Stomach smooth muscle (tissue), 2 donors: ENCODE measurements around the gene YES1.

Source experiments
- H3K27ac ChIP-seq: one replicate; pipeline ENCODE4 v1.7.0; 2013; ENCODE audit warnings: mild to moderate bottlenecking, low read length, inconsistent platforms
- H3K27me3 ChIP-seq, 2 donors: one replicate each; pipeline ENCODE4 v1.7.0; 2013; ENCODE audit warnings: low read length in 2 of 2; ENCODE audit not compliant: insufficient read depth in 2 of 2, control insufficient read depth in 1 of 2
- H3K36me3 ChIP-seq, 2 donors: one replicate each; pipeline ENCODE4 v1.7.0; 2013; ENCODE audit warnings: low read length in 2 of 2; ENCODE audit not compliant: control insufficient read depth in 2 of 2, insufficient read depth in 2 of 2
- H3K4me1 ChIP-seq: one replicate; pipeline ENCODE4 v1.7.0; 2013; ENCODE audit warnings: low read length; ENCODE audit not compliant: control insufficient read depth, insufficient read depth
- H3K4me3 ChIP-seq, 2 donors: one replicate each; pipeline ENCODE4 v1.7.0; 2013; ENCODE audit warnings: low read length in 2 of 2
- H3K9ac ChIP-seq, 2 donors: one replicate each; pipeline ENCODE4 v1.7.0; 2013; ENCODE audit warnings: low read length in 2 of 2, mild to moderate bottlenecking in 1 of 2
- H3K9me3 ChIP-seq, 2 donors: one replicate each; pipeline ENCODE4 v1.7.0; 2013; ENCODE audit warnings: low read length in 2 of 2; ENCODE audit not compliant: control insufficient read depth in 2 of 2
- donor health status: healthy.
- donor health status: Pancreatic carcinoma.

YES1 gene

DNA sequence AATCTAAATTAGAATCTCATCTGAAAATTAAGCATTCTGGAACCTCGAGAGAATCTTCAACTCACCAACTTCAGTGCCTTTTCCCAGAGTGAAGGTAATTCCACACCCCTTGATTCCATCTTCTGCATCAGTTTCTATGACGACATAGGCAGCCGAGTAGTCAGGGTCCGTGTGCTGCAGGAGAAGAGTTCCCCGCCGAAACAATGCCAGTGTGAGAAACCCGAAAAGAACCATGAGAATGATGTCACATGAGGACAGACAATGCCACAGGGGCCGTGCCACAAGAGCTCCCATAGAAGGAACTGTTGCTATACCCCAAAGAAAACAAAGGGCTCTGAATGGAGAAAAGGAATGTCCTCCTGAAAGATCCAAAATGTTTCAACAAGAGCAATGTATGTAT lies 105.6 kb downstream of the YES1 start:
- peaks cover 23% of the 10 kb centered on the region for H3K4me1 ChIP-seq
- H3K27ac ChIP-seq = no peak overlapping the region

GRCh38 chr18:703213-703967 lies 108.7 kb downstream of the YES1 start:
- peaks cover 12% of the 10 kb centered on the region for H3K4me1 ChIP-seq
- H3K27me3 ChIP-seq = no peaks in the 10 kb centered on the region
- H3K4me3 ChIP-seq = peak overlapping the region; percentile 46 to 49
- H3K9ac ChIP-seq = peak overlapping the region in 1 of 2 donors; percentile 41
- H3K27ac ChIP-seq = peak overlapping the region; percentile 13
- no peaks in the 10 kb centered on the region for H3K9me3 ChIP-seq
- peaks cover 0 to 5% of the 10 kb centered on the region in 2 donors for H3K36me3 ChIP-seq

More for the DNA sequence above, 105.6 kb downstream of the YES1 start:
- Histone ChIP-seq H3K36me3 (peaks cover 0 to 10% of the 10 kb centered on the region in 2 donors), H3K9ac (no peak overlapping the region), H3K27me3 (no peaks in the 10 kb centered on the region), H3K4me3 (no peak overlapping the region), H3K9me3 (no peaks in the 10 kb centered on the region)

DNA sequence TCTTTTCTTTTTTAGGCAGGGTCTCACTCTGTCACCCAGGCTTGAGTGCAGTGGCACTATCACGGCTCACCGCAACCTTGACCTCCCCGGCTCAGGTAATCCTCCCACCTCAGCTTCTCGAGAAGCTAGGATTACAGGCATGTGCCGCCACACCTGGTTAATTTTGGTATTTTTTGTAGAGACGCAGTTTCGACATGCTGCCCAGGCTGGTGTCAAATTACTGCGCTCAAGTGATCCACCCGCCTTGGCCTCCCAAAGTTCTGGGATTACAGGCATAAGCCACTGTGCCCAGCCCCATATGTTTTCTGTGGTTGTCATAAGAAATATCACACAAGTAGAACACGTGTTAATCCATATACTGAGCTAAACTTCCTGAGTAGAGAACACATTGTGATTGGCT lies 114.2 kb downstream of the YES1 start:
- H3K9ac ChIP-seq = no peak overlapping the region
- no peaks in the 10 kb centered on the region for H3K9me3 ChIP-seq
- peaks cover 10% of the 10 kb centered on the region for H3K4me1 ChIP-seq

DNA sequence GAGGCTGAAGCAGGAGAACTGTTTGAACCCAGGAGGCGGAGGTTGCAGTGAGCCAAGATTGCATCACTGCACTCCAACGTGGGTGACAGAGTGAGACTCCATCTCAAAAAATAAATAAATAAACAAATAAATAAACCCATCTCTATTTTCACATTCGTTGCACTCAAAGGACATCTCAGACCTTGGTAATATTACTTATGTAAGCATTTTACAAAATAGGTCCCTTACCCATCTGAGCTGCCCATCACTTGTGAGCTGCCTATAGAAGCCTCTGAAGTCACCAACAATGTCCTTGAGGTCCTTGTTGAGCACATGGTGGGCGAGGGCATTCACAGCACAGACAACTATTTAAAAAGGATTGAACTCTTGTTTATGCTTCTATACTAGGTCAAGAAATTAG lies 115.0 kb downstream of the YES1 start:
- peaks cover 4 to 8% of the 10 kb centered on the region in 2 donors for H3K36me3 ChIP-seq
- H3K27ac ChIP-seq = no peak overlapping the region
- no peak overlapping the region for H3K4me3 ChIP-seq
- peaks cover 9% of the 10 kb centered on the region for H3K4me1 ChIP-seq
- no peaks in the 10 kb centered on the region for H3K9me3 ChIP-seq
- no peak overlapping the region for H3K9ac ChIP-seq
- H3K27me3 ChIP-seq = no peaks in the 10 kb centered on the region

More for the DNA sequence above, 114.2 kb downstream of the YES1 start:
- Histone ChIP-seq H3K4me3 (no peak overlapping the region), H3K27me3 (no peaks in the 10 kb centered on the region), H3K36me3 (peaks cover under 1 to 4% of the 10 kb centered on the region in 2 donors), H3K27ac (no peak overlapping the region)

DNA sequence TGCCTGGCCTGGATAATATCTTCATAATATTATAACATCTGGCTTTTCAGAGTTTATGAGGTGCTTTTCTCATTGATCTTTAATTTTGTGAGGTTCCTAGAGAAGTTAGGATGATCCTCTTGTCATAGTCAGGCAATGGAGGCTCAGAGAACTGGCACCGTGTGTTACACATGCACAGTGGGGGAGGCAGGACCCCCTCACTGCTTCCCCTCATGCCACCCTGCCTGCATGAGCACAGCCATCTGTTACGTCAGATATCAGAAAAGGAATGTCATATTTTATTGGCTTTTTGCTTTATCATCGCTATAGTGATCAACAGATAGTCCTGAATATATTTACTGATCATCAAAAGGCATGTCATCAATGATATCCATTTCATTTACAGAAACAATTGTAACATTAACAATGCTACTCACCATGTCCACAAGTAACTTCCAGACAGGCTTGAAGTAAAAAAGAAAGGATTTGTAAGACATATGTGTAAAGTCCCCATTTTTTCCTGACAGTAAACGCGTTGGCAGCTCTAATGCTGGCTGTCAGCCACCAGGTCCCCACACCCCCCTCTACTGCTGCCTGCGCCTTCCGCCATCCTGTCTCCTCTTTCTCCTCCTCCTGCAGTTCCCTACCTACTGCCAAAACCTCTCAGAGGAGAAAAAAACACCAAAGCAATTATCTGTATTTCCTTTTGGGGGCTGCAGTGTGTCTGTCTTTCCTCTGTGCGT lies 118.4 kb downstream of the YES1 start:
- H3K36me3 ChIP-seq = peaks cover 10 to 21% of the 10 kb centered on the region in 2 donors
- H3K9ac ChIP-seq = no peak overlapping the region
- peaks cover 9% of the 10 kb centered on the region for H3K4me1 ChIP-seq
- no peak overlapping the region for H3K4me3 ChIP-seq
- no peaks in the 10 kb centered on the region for H3K27me3 ChIP-seq
- no peaks in the 10 kb centered on the region for H3K9me3 ChIP-seq
- H3K27ac ChIP-seq = no peak overlapping the region

DNA sequence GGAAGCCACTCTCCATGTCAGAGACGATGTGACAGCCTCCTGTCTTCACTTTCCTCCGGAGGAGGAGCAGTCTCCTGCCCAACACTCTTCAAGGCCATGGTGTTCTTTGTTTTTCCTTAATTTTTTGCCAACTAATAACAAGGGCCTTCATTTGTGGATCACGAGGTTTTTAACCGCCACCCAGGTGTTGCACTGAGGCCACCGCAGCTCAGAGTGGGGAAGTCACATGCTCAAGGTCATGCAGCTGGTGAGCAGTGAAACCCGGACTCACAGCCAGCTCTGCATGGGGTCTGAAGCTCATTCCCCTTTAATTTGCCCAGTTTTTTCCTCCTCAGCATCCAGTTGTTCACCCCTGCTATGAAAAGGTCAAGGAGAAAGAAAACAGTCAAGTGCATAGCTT lies 119.2 kb downstream of the YES1 start:
- Histone ChIP-seq H3K27ac (no peak overlapping the region), H3K9me3 (no peaks in the 10 kb centered on the region), H3K4me3 (no peak overlapping the region), H3K4me1 (peaks cover 9% of the 10 kb centered on the region), H3K36me3 (peaks cover 10 to 22% of the 10 kb centered on the region in 2 donors), H3K9ac (no peak overlapping the region), H3K27me3 (no peaks in the 10 kb centered on the region)

DNA sequence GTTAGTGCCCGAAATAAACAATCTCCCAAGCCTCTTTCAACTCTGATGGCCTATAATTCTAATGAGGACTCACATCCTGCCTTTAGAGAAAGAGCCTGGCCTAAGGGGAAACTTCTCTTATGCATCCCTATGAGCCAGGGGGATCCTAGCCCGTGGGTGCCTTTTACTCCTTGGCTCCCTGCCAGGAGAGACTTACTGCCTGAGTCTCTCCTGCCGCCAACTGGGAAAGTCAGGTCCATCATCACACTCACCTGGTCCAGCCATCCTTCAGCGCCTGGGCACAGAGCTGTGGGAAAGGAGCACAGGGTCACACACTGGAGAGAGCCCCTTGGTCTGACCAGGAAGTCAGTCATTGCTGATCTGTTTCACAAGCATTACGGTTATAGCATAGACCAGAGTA lies 123.7 kb downstream of the YES1 start:
- peaks cover 35% of the 10 kb centered on the region in 2 donors for H3K36me3 ChIP-seq
- no peak overlapping the region for H3K4me3 ChIP-seq
- no peaks in the 10 kb centered on the region for H3K9me3 ChIP-seq
- H3K4me1 ChIP-seq = peaks cover 2% of the 10 kb centered on the region
- H3K27ac ChIP-seq = no peak overlapping the region
- H3K9ac ChIP-seq = no peak overlapping the region
- H3K27me3 ChIP-seq = no peaks in the 10 kb centered on the region

DNA sequence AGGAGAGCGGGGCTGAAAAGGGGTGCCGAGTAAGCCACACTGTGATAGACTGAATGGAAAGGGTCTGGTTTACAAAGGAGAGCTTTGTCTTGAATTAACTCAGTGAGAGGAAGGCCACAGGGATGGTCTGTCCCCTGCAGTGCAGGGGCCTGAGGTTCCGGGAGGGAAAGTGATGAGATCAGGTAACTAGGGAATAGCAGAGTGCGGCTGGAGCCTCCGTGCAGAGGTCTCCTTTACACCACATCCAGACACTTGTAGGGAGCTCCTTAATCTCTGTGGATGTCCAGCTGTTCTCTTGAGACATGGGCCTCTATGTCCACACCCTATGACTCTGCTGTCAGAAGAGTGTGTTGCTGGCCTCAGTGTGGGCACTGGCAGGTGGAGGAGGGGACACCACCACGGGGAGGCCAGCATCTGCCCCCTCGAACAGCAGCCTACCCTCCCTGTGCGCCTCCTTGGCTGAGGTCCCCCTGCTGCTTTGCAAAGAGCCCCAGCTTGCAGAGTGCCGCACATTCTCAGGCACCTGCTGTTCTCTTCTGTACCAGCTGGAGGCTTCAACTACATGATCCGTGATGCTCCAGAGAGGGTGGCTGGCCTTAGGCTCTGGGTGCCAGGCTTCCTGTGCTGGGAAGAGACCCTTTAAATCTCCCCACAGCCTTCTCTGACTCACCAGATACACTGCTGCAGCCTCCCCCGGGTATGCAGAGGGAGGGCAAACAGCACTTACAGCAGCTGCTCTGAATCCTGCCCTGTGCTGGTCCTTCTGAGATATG lies 125.5 kb downstream of the YES1 start:
- Histone ChIP-seq H3K4me1 (no peaks in the 10 kb centered on the region), H3K9ac (no peak overlapping the region), H3K36me3 (peaks cover 36 to 38% of the 10 kb centered on the region in 2 donors)

GRCh38 chr18:685438-685837 lies 126.6 kb downstream of the YES1 start:
- Histone ChIP-seq H3K4me3 (no peak overlapping the region), H3K27ac (no peak overlapping the region), H3K9me3 (no peaks in the 10 kb centered on the region), H3K36me3 (peaks cover 38 to 41% of the 10 kb centered on the region in 2 donors), H3K9ac (no peak overlapping the region), H3K27me3 (no peaks in the 10 kb centered on the region), H3K4me1 (no peaks in the 10 kb centered on the region)

More for the DNA sequence above, 125.5 kb downstream of the YES1 start:
- H3K27me3 ChIP-seq = no peaks in the 10 kb centered on the region
- H3K9me3 ChIP-seq = no peaks in the 10 kb centered on the region
- no peak overlapping the region for H3K4me3 ChIP-seq
- H3K27ac ChIP-seq = no peak overlapping the region

GRCh38 chr18:683531-683930 lies 128.5 kb downstream of the YES1 start:
- Histone ChIP-seq H3K4me1 (peaks cover 4% of the 10 kb centered on the region), H3K27ac (no peak overlapping the region)

More at GRCh38 chr18:683531-683930, 128.5 kb downstream of the YES1 start:
- Histone ChIP-seq H3K4me3 (no peak overlapping the region), H3K36me3 (peaks cover 38 to 40% of the 10 kb centered on the region in 2 donors), H3K9me3 (no peaks in the 10 kb centered on the region), H3K27me3 (no peaks in the 10 kb centered on the region), H3K9ac (no peak overlapping the region)
